Keratinocyte (primary cell): ENCODE measurements around the gene MED29.

ENCODE experiments used
- CTCF ChIP-seq, 3 experiments: IDR thresholded peaks in 1 of 3; conservative IDR thresholded peaks in 1 of 3; optimal IDR thresholded peaks in 1 of 3; 2 replicates in 2 of 3; 3 replicates in 1 of 3; pipeline versions ENCODE3 to v1.5.1; 2011; ENCODE audit warnings: low read length in 3 of 3, mild to moderate bottlenecking in 3 of 3, moderate library complexity in 2 of 3, control low read depth in 1 of 3, inconsistent platforms in 1 of 3; ENCODE audit not compliant: insufficient read depth in 2 of 3; ENCODE audit errors: extremely low read depth in 1 of 3
- EZH2 ChIP-seq: IDR thresholded peaks from one replicate; pipeline ENCODE4 v1.6.1; 2012; ENCODE audit warnings: inconsistent platforms, mild to moderate bottlenecking, low read length, moderate library complexity

- TF ChIP-seq CTCF (optimal IDR thresholded peaks at IDR 0.05 in 1 of 3, IDR thresholded peaks at IDR 0.05 in 1 of 3, conservative IDR thresholded peaks at IDR 0.05 in 1 of 3; ENCODE audit: extremely low read depth in 1 of 3, insufficient read depth in 2 of 3, low read length in 3 of 3) (no peak), EZH2 (no peak)
Measured at GRCh38 chr19:39370735-39371134, 20.4 kb upstream of the MED29 start.
